ENCODE data around the gene OLIG2.
A peak's percentile ranks its signal among the peaks of the same experiment; 100 is the strongest.

The OLIG2 gene

GRCh38 chr21:33025489-33026442 lies at the start of gene OLIG2:
TSS of gene OLIG2 (plus strand) at chr21:33025935. CDS start at chr21:33026863, 928 bp downstream.
- DNase-seq: peak in 55 of 56 donors; percentile 50 to 97 (median 91)

GRCh38 chr21:32976791-32977190 lies 48.9 kb upstream of the OLIG2 start:
- peak in 12 of 56 donors; percentile 10 to 74 (median 47) for DNase-seq

GRCh38 chr21:32977216-32977615 lies 48.5 kb upstream of the OLIG2 start:
- DNase-seq: peak in 38 of 56 donors; percentile 6 to 74 (median 42)

- DNase-seq: peak in 50 of 56 donors; percentile 14 to 90 (median 66)
These were observed 47.1 kb upstream of the OLIG2 start for GRCh38 chr21:32978331-32979270.

- peak in 1 of 56 donors; percentile 30 for DNase-seq
These were observed 46.0 kb upstream of the OLIG2 start for GRCh38 chr21:32979598-32980268.

- no peak for DNase-seq
These were observed 44.6 kb upstream of the OLIG2 start for GRCh38 chr21:32981096-32981495.

GRCh38 chr21:32990666-32991065 lies 35.1 kb upstream of the OLIG2 start:
- no peak for DNase-seq

- no peak for DNase-seq
These were observed 34.4 kb upstream of the OLIG2 start for GRCh38 chr21:32991361-32991760.

GRCh38 chr21:32993894-32994293 lies 31.8 kb upstream of the OLIG2 start:
- DNase-seq: no peak

- DNase-seq: peak in 1 of 56 donors; percentile 13
These were observed 31.4 kb upstream of the OLIG2 start for GRCh38 chr21:32994305-32994704.

- DNase-seq: no peak
These were observed 18.0 kb upstream of the OLIG2 start for GRCh38 chr21:33007747-33008146.

GRCh38 chr21:33008333-33009051 lies 17.2 kb upstream of the OLIG2 start:
- no peak for DNase-seq

GRCh38 chr21:33010931-33011330 lies 14.8 kb upstream of the OLIG2 start:
- DNase-seq: no peak

- no peak for DNase-seq
These were observed 14.3 kb upstream of the OLIG2 start for GRCh38 chr21:33011462-33011861.

- DNase-seq: no peak
These were observed 12.1 kb upstream of the OLIG2 start for GRCh38 chr21:33013626-33014025.

GRCh38 chr21:33014331-33014730 lies 11.4 kb upstream of the OLIG2 start:
- DNase-seq: no peak

- no peak for DNase-seq
These were observed 10.6 kb upstream of the OLIG2 start for GRCh38 chr21:33015096-33015495.

GRCh38 chr21:33015756-33016155 lies 10.0 kb upstream of the OLIG2 start:
- DNase-seq: no peak

GRCh38 chr21:33018707-33019465 lies 6.8 kb upstream of the OLIG2 start:
- no peak for DNase-seq

GRCh38 chr21:33019516-33019884 lies 6.2 kb upstream of the OLIG2 start:
- DNase-seq: no peak
